ENCODE measurements around the gene EXOC3. TPM values are rescaled to one million over a fixed set of nuclear protein-coding genes. Genes with fewer than 3 reads are reported as not detected.

The EXOC3 gene
- total RNA-seq, 1 experiment from 2014 or later = 52.4 TPM

GRCh38 chr5:514673-515072, 71.7 kb downstream of the EXOC3 start:
- Histone ChIP-seq H3K27me3 (ENCODE audit: insufficient read depth, low read length) (no peaks in the 10 kb centered on the region; the same call in 1 of the 2 replicates), H3K4me2 (ENCODE audit: low read length) (no peak overlapping the region), H3K36me3 (ENCODE audit: control insufficient read depth in 1 of 2, insufficient read depth in 2 of 2, low read length in 2 of 2) (no peaks in the 10 kb centered on the region), H3K79me2 (ENCODE audit: insufficient read depth, low read length) (no peaks in the 10 kb centered on the region), H3K9me3 (ENCODE audit: control insufficient read depth in 1 of 2, insufficient read depth in 1 of 2, low read depth in 1 of 2, low read length in 2 of 2) (no peaks in the 10 kb centered on the region), H3K9me2 (ENCODE audit: insufficient read depth) (no peaks in the 10 kb centered on the region), H3K4me1 (ENCODE audit: control insufficient read depth in 1 of 2, insufficient read depth in 2 of 2, low read length in 2 of 2) (no peaks in the 10 kb centered on the region), H3K27ac (ENCODE audit: low read depth, low read length) (no peak overlapping the region), H3K9ac (ENCODE audit: low read length) (no peak overlapping the region), H2AFZ (ENCODE audit: low read depth, low read length, poor library complexity, severe bottlenecking) (no peak overlapping the region), H4K20me1 (ENCODE audit: insufficient read depth) (no peaks in the 10 kb centered on the region), H3K4me3 (replicated peaks in 1 of 2; ENCODE audit: low read depth in 1 of 2, low read length in 2 of 2) (no peak overlapping the region)
- ChIA-PET POLR2A (no interaction called here), CTCF (no interaction called here), RAD21 (ENCODE audit: low non-redundant PET in 1 of 2, low total read pairs in 2 of 2, uncharacterized antibody in 2 of 2, unreplicated experiment in 2 of 2) (no interaction called here)
- intact Hi-C loops (cut with micrococcal nuclease) = no loop called here
- TF ChIP-seq ELF1 (IDR thresholded peaks at IDR 0.05; ENCODE audit: borderline replicate concordance, low read depth) = no peak
- TF ChIP-seq FOSL1 (IDR thresholded peaks at IDR 0.05; ENCODE audit: low read depth) = no peak
- TF ChIP-seq YY1 (IDR thresholded peaks at IDR 0.05; ENCODE audit: extremely low read depth, insufficient replicate concordance, low read depth, low read length) = no peak
- no peak for TF ChIP-seq CEBPB (IDR thresholded peaks at IDR 0.05; ENCODE audit: low read depth)
- TF ChIP-seq REST (IDR thresholded peaks at IDR 0.05; ENCODE audit: low read depth) = no peak
- TF ChIP-seq SRF (IDR thresholded peaks at IDR 0.05; ENCODE audit: low read depth) = no peak
- TF ChIP-seq ATF3 (IDR thresholded peaks at IDR 0.05) = no peak
- TF ChIP-seq SP1 (IDR thresholded peaks at IDR 0.05; ENCODE audit: low read depth) = no peak
- no peak for TF ChIP-seq ZFX (IDR thresholded peaks at IDR 0.05)
- TF ChIP-seq MAX (IDR thresholded peaks at IDR 0.05) = no peak
- TF ChIP-seq ZNF274 (IDR thresholded peaks at IDR 0.05; ENCODE audit: low read depth, low read length) = no peak
- no peak for TF ChIP-seq ZBTB33 (IDR thresholded peaks at IDR 0.05; ENCODE audit: extremely low read depth, insufficient replicate concordance, low read length)
- no peak for TF ChIP-seq CTCF (IDR thresholded peaks at IDR 0.05 in 2 of 3, conservative IDR thresholded peaks at IDR 0.05 in 1 of 3; ENCODE audit: borderline replicate concordance in 1 of 3, insufficient read depth in 1 of 3, low read depth in 2 of 3, low read length in 2 of 3)
- no peak for TF ChIP-seq CBX3 (IDR thresholded peaks at IDR 0.05; ENCODE audit: low read depth)
- TF ChIP-seq RAD21 (IDR thresholded peaks at IDR 0.05; ENCODE audit: low read depth) = no peak
- no peak for TF ChIP-seq POLR2AphosphoS5 (IDR thresholded peaks at IDR 0.05; ENCODE audit: low read depth, low read length)
- TF ChIP-seq JUND (IDR thresholded peaks at IDR 0.05) = no peak
- no peak for DNase-seq (ENCODE audit: low read depth, low spot score)
- no TSS peak for BruUV-seq (replicated peaks)
- no peak for ATAC-seq
